ENCODE measurements around the gene ARMCX1. TPM values are rescaled to one million over a fixed set of nuclear protein-coding genes. Genes with fewer than 3 reads are reported as not detected.

Gene ARMCX1
- total RNA-seq, 2 donors from 2014 or later: 22.4 to 28.5 TPM

Other genes with a start within 250 kb of the ARMCX1 start
- gene TIMM8A, start 201.8 kb upstream of the ARMCX1 start, total RNA-seq: 10 to 100 TPM; 18.5 to 20.7 TPM
- 1 to 10 TPM; 2.3 to 3.4 TPM for gene BTK, start 164.4 kb upstream of the ARMCX1 start, total RNA-seq
- gene RPL36A, start 159.5 kb upstream of the ARMCX1 start, total RNA-seq: 100 to 1,000 TPM; 316 to 385 TPM
- gene GLA, start 142.6 kb upstream of the ARMCX1 start, total RNA-seq: 10 to 100 TPM; 33.2 to 35.9 TPM
- gene HNRNPH2, start 142.3 kb upstream of the ARMCX1 start, total RNA-seq: 10 to 100 TPM; 75.2 to 80.7 TPM
- 10 to 100 TPM; 15.5 to 20.4 TPM for gene ARMCX4, start 65.1 kb upstream of the ARMCX1 start, total RNA-seq
- 10 to 100 TPM; 41.3 to 46.7 TPM for gene ARMCX6, start 67.5 kb downstream of the ARMCX1 start, total RNA-seq
- 10 to 100 TPM; 29.4 to 31.9 TPM for gene ARMCX3, start 72.6 kb downstream of the ARMCX1 start, total RNA-seq
- 100 to 1,000 TPM; 142 to 144 TPM for gene ARMCX2, start 109.3 kb downstream of the ARMCX1 start, total RNA-seq

Data from endodermal cell (in vitro differentiated cells).